Esophagus muscularis mucosa (tissue), 4 donors: Measurements from ENCODE around the gene HAS3.

Source experiments
- EP300 ChIP-seq: sonication (generic); formaldehyde crosslinking; IDR thresholded peaks from one replicate; pipeline ENCODE4 v1.6.1; 2017; ENCODE audit warnings: antibody characterized with exemption
- POLR2A ChIP-seq: fragments of 450-650 bp; IDR thresholded peaks from one replicate; pipeline ENCODE4 v1.6.1; 2017; ENCODE audit warnings: antibody characterized with exemption, moderate library complexity, mild to moderate bottlenecking, low read depth
- POLR2AphosphoS5 ChIP-seq, 2 donors: sonication (generic); formaldehyde crosslinking; IDR thresholded peaks; one replicate each; pipeline ENCODE4 v1.6.1; 2017; ENCODE audit warnings: antibody characterized with exemption in 2 of 2
- TF ChIP-seq, protein P1 (sequence below), 3 experiments: fragments of 200-600 bp in 2 of 3; fragments of 450-650 bp in 1 of 3; sonication (generic) in 2 of 3; IDR thresholded peaks; one replicate each; pipeline ENCODE4 v1.5.1; 2017 to 2019; ENCODE audit warnings: antibody characterized with exemption in 3 of 3, mild to moderate bottlenecking in 2 of 3, moderate library complexity in 1 of 3

DNA sequence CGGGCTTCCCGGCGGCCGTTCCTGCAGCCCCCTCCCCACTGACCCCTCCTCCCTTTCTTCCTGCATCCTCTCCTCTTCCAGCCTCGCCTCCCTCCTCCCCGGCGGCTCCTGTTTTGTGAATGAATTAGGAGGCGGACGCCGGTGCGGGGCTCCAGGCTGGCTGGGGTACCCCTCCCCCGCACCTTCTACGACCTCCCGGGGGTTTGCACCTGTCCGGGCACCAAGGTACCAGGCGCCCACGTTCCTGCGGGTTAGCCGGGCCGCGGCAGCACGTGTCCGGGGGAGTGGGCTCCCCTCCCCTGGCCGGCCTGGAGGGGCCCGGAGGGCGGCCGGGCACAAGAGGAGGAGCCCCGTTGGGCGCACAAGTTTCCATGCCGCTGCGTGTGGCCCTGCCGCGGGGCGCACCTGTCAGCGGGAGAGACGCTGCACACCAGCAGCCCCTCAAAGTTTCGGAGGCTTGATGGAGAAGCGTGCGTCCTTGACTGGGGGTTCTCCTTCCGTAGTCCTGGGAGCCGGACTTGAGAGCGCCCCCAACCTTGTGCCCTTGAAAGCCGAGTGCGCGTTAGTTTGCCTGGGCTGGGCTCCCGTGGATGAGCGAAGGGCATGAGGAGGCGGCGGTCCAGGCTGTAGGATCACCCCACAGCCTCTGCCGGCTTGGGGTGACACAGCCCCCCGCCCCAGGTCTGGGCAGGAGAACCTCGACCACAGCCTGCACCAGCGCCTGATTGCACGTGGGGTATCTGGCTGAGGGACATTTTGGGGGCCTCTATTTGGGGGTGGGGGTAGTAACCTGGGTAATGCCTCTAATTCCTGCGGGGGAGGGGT is 1.2 kb downstream of the HAS3 start:
- TF ChIP-seq EP300 (no peak), POLR2AphosphoS5 (IDR thresholded peaks at IDR 0.05) (no peak), POLR2A (no peak)
- TF ChIP-seq, protein P1, sequence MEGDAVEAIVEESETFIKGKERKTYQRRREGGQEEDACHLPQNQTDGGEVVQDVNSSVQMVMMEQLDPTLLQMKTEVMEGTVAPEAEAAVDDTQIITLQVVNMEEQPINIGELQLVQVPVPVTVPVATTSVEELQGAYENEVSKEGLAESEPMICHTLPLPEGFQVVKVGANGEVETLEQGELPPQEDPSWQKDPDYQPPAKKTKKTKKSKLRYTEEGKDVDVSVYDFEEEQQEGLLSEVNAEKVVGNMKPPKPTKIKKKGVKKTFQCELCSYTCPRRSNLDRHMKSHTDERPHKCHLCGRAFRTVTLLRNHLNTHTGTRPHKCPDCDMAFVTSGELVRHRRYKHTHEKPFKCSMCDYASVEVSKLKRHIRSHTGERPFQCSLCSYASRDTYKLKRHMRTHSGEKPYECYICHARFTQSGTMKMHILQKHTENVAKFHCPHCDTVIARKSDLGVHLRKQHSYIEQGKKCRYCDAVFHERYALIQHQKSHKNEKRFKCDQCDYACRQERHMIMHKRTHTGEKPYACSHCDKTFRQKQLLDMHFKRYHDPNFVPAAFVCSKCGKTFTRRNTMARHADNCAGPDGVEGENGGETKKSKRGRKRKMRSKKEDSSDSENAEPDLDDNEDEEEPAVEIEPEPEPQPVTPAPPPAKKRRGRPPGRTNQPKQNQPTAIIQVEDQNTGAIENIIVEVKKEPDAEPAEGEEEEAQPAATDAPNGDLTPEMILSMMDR (IDR thresholded peaks at IDR 0.05): no peak
